HepG2 (cell line): ENCODE data around the gene ZNF174. TPM values are rescaled to one million over a fixed set of nuclear protein-coding genes. Genes with fewer than 3 reads are reported as not detected.

Source experiments
- BHLHE40 ChIP-seq: IDR thresholded peaks from 2 replicates; pipeline ENCODE4 v1.6.1; 2011; ENCODE audit warnings: low read length, improper control_type of control experiment
- CAMTA2 ChIP-seq: sonication (generic); formaldehyde crosslinking; IDR thresholded peaks from 2 replicates; pipeline ENCODE4 v1.4.0; 2020; ENCODE audit warnings: mild to moderate bottlenecking, missing genetic modification reagents, borderline replicate concordance
- CSRNP1 ChIP-seq: sonication (generic); formaldehyde crosslinking; IDR thresholded peaks from 2 replicates; pipeline ENCODE4 v1.8.1; 2023; ENCODE audit warnings: mild to moderate bottlenecking, missing genetic modification reagents
- DDIT3 ChIP-seq: sonication (generic); formaldehyde crosslinking; IDR thresholded peaks from 2 replicates; pipeline ENCODE4 v1.4.0; 2020; ENCODE audit warnings: mild to moderate bottlenecking, missing genetic modification reagents
- EP300 ChIP-seq, 3 experiments: sonication (generic) in 1 of 3; formaldehyde crosslinking in 1 of 3; IDR thresholded peaks; 2 replicates each; pipeline versions ENCODE4 v1.5.1 to v1.6.1; 2011 to 2020; ENCODE audit warnings: low read depth in 2 of 3, low read length in 2 of 3, borderline replicate concordance in 1 of 3, improper control_type of control experiment in 1 of 3, mild to moderate bottlenecking in 1 of 3, missing genetic modification reagents in 1 of 3, moderate library complexity in 1 of 3
- FOXC1 ChIP-seq: sonication (generic); formaldehyde crosslinking; IDR thresholded peaks from 2 replicates; pipeline ENCODE4 v1.8.0; 2022; ENCODE audit warnings: mild to moderate bottlenecking, missing genetic modification reagents, borderline replicate concordance
- GMEB1 ChIP-seq: sonication (generic); formaldehyde crosslinking; IDR thresholded peaks from 2 replicates; pipeline ENCODE4 v1.5.1; 2020; ENCODE audit warnings: missing genetic modification reagents, mild to moderate bottlenecking, borderline replicate concordance
- HOXA9 ChIP-seq: sonication (generic); formaldehyde crosslinking; IDR thresholded peaks from 2 replicates; pipeline ENCODE4 v1.8.1; 2022; ENCODE audit warnings: missing genetic modification reagents, mild to moderate bottlenecking, moderate library complexity, borderline replicate concordance
- KAT7 ChIP-seq: IDR thresholded peaks from 2 replicates; pipeline ENCODE4 v1.6.1; 2018; ENCODE audit warnings: borderline replicate concordance, missing compliant biosample characterization
- MAFK ChIP-seq, 2 experiments: IDR thresholded peaks in 1 of 2; conservative IDR thresholded peaks in 1 of 2; 2 replicates each; pipeline ENCODE4 v1.6.1; 2011; ENCODE audit warnings: improper control_type of control experiment in 2 of 2, low read length in 2 of 2
- MBNL3 ChIP-seq: fragments of 250-450 bp; sonication (Bioruptor Pico); conservative IDR thresholded peaks from 2 replicates; pipeline ENCODE4 v1.8.0; 2022; ENCODE audit warnings: mild to moderate bottlenecking, inconsistent platforms
- MTA1 ChIP-seq: sonication (generic); formaldehyde crosslinking; IDR thresholded peaks from 2 replicates; pipeline ENCODE4 v1.4.0; 2020; ENCODE audit warnings: missing genetic modification reagents, mild to moderate bottlenecking, borderline replicate concordance
- MZF1 ChIP-seq: sonication (generic); formaldehyde crosslinking; IDR thresholded peaks from 2 replicates; pipeline ENCODE4 v1.8.1; 2023; ENCODE audit warnings: mild to moderate bottlenecking, missing genetic modification reagents, borderline replicate concordance
- PHF5A ChIP-seq: IDR thresholded peaks from one replicate; pipeline ENCODE4 v1.6.1; 2018; ENCODE audit warnings: low read depth, missing genetic modification reagents; ENCODE audit not compliant: unreplicated experiment
- POLR2A ChIP-seq, 2 experiments: IDR thresholded peaks; 2 replicates each; pipeline ENCODE4 v1.6.1; 2011; ENCODE audit warnings: low read depth in 2 of 2, low read length in 2 of 2, mild to moderate bottlenecking in 1 of 2, moderate library complexity in 1 of 2; ENCODE audit not compliant: insufficient read depth in 1 of 2
- POLR2AphosphoS2 ChIP-seq: IDR thresholded peaks from 2 replicates; pipeline ENCODE4 v1.6.1; 2011; ENCODE audit warnings: low read depth, low read length, improper control_type of control experiment
- SIX4 ChIP-seq: sonication (generic); formaldehyde crosslinking; IDR thresholded peaks from 2 replicates; pipeline ENCODE4 v1.4.0; 2020; ENCODE audit warnings: missing genetic modification reagents
- ZFYVE20 ChIP-seq: sonication (generic); formaldehyde crosslinking; IDR thresholded peaks from 2 replicates; pipeline ENCODE4 v1.8.0; 2023; ENCODE audit warnings: low read depth, mild to moderate bottlenecking, moderate library complexity, missing genetic modification reagents, borderline replicate concordance
- ZNF724P ChIP-seq: sonication (generic); formaldehyde crosslinking; IDR thresholded peaks from 2 replicates; pipeline ENCODE4 v1.8.0; 2022; ENCODE audit warnings: missing genetic modification reagents, borderline replicate concordance
- ZNF770 ChIP-seq: sonication (generic); formaldehyde crosslinking; IDR thresholded peaks from 2 replicates; pipeline ENCODE4 v1.5.0; 2020; ENCODE audit warnings: mild to moderate bottlenecking, missing genetic modification reagents
- ZNF777 ChIP-seq: sonication (generic); formaldehyde crosslinking; IDR thresholded peaks from 2 replicates; pipeline ENCODE4 v1.4.0; 2020; ENCODE audit warnings: missing genetic modification reagents
- polyA plus RNA-seq, 8 experiments: library from polyadenylated mRNA; depleted of rRNA in 3 of 8; stranded (reverse) in 7 of 8; unstranded in 1 of 8; fragments of >200 nt; fragmentation: Illumina TruSeq in 4 of 8; extraction: Trizol in 4 of 8; gene quantifications; 2 replicates each; pipeline versions ENCODE4 v1.2.1 to v1.2.3, GENCODE V29; 2011 to 2016; ENCODE audit warnings: low read depth in 4 of 8, missing spikeins in 1 of 8, mixed read lengths in 1 of 8; ENCODE audit not compliant: insufficient read depth in 1 of 8
- total RNA-seq, 5 experiments: library from RNA; depleted of rRNA; stranded (reverse); fragments of >200 nt; fragmentation: Illumina TruSeq; extraction: Trizol; gene quantifications; 2 replicates each; pipeline ENCODE4 v1.2.3, GENCODE V29; 2016; ENCODE audit warnings: low read depth in 1 of 5

Gene ZNF174
- total and polyA plus RNA-seq, 2 of the 13 experiments (the other 11 are each of a cell fraction or from before 2014, with no cell fraction given) = 8.3 to 10.6 TPM

- peak; percentile 99 for TF ChIP-seq GMEB1 (CRISPR knock-in tag)
- peak; percentile 82 for TF ChIP-seq BHLHE40
- 0 out of 2 replicates have a peak, but pooled peaks have one; percentile 39 for TF ChIP-seq ZFYVE20 (CRISPR knock-in tag)
- TF ChIP-seq SIX4 = 0 out of 2 replicates have a peak, but pooled peaks have one; percentile 21
- no peak for TF ChIP-seq MAFK (conservative IDR thresholded peaks at IDR 0.05 in 1 of 2, IDR thresholded peaks at IDR 0.05 in 1 of 2; ENCODE audit: low read length in 2 of 2)
- TF ChIP-seq POLR2AphosphoS2 = no peak
- TF ChIP-seq ZNF724P (CRISPR knock-in tag) = peak; percentile 66; the same call in 1 of the 2 replicates
- peak; percentile 34 for TF ChIP-seq PHF5A (CRISPR knock-in tag)
- TF ChIP-seq MBNL3 (CRISPR knock-in tag) = no peak
- peak; percentile 48; the same call in 1 of the 2 replicates for TF ChIP-seq ZNF770 (CRISPR knock-in tag)
- 0 out of 4 replicates have a peak, but pooled peaks of 1 of the 2 experiments have one; percentile 15 for TF ChIP-seq EP300 (IDR thresholded peaks at IDR 0.05; ENCODE audit: low read depth in 2 of 2, low read length in 2 of 2)
- TF ChIP-seq EP300 (CRISPR knock-in tag; IDR thresholded peaks at IDR 0.05; ENCODE audit: borderline replicate concordance) = peak; percentile 23; the same call in 1 of the 2 replicates
- TF ChIP-seq MTA1 (CRISPR knock-in tag) = no peak; the same call in 1 of the 2 replicates
- no peak for TF ChIP-seq MZF1 (CRISPR knock-in tag)
- peak; percentile 88; the same call in 1 of the 2 replicates for TF ChIP-seq KAT7
- peak; percentile 56; the same call in 1 of the 2 replicates for TF ChIP-seq CAMTA2 (CRISPR knock-in tag)
- TF ChIP-seq CSRNP1 (CRISPR knock-in tag) = peak; percentile 68
- no peak for TF ChIP-seq HOXA9 (CRISPR knock-in tag)
- TF ChIP-seq POLR2A (IDR thresholded peaks at IDR 0.05; ENCODE audit: insufficient read depth in 1 of 2, low read depth in 2 of 2, low read length in 2 of 2) = peak; percentile 81 to 92
- TF ChIP-seq DDIT3 (CRISPR knock-in tag) = no peak
- peak; percentile 63; the same call in 1 of the 2 replicates for TF ChIP-seq ZNF777 (CRISPR knock-in tag)
- TF ChIP-seq FOXC1 (CRISPR knock-in tag) = peak; percentile 18
Observed at GRCh38 chr16:3400779-3401688, at the start of gene ZNF174, which contains the start of gene ZSCAN32 (continued).
